Lower lobe of right lung (tissue), 2 donors: ENCODE measurements around the gene PNKD. TPM values are rescaled to one million over a fixed set of nuclear protein-coding genes. Genes with fewer than 3 reads are reported as not detected.

Source experiments
- ATAC-seq, 2 donors: fragments of 200-7000 bp; cut with Tn5 transposase; one replicate each; pipeline ENCODE4 v1.9.1; 2020 to 2022; ENCODE audit warnings: mild to moderate bottlenecking in 2 of 2, moderate library complexity in 2 of 2
- DNase-seq: peaks from one replicate; pipeline ENCODE4 v3.0.0-alpha.2; 2020
- H3K27ac ChIP-seq: fragments of 200-600 bp; one replicate; pipeline ENCODE4 v1.8.0; 2022
- H3K27me3 ChIP-seq: fragments of 200-600 bp; one replicate; pipeline ENCODE4 v1.8.0; 2022; ENCODE audit warnings: low read depth
- H3K36me3 ChIP-seq: fragments of 200-600 bp; one replicate; pipeline ENCODE4 v1.8.0; 2022; ENCODE audit warnings: mild to moderate bottlenecking
- H3K4me1 ChIP-seq: fragments of 200-600 bp; one replicate; pipeline ENCODE4 v1.8.0; 2022
- H3K4me3 ChIP-seq: fragments of 200-600 bp; one replicate; pipeline ENCODE4 v1.8.0; 2022; ENCODE audit warnings: mild to moderate bottlenecking
- H3K9me3 ChIP-seq: fragments of 200-600 bp; one replicate; pipeline ENCODE4 v1.8.0; 2022
- intact Hi-C: fragments of 100-400 bp; cut with DNase I; formaldehyde crosslinking; loops from one replicate; pipeline ENCODE4 v1.11.0; 2022
- total RNA-seq: library from RNA; stranded (reverse); fragmentation: NEBNext Ultra II Directional; extraction: Animal tissue kit (Norgen Biotek cat#: 25700); gene quantifications from one replicate; pipeline ENCODE4 v1.2.1, GENCODE V29; 2021
- TF ChIP-seq, protein P1 (sequence below): fragments of 200-600 bp; IDR thresholded peaks from one replicate; pipeline ENCODE4 v1.8.0; 2022; ENCODE audit warnings: antibody characterized with exemption, mild to moderate bottlenecking
- donor health status: DM: no; HTN: yes; CAD: no; lungs with severe emphysema.

Gene PNKD
- total RNA-seq, 1 donor from 2014 or later: 65.8 TPM

DNA sequence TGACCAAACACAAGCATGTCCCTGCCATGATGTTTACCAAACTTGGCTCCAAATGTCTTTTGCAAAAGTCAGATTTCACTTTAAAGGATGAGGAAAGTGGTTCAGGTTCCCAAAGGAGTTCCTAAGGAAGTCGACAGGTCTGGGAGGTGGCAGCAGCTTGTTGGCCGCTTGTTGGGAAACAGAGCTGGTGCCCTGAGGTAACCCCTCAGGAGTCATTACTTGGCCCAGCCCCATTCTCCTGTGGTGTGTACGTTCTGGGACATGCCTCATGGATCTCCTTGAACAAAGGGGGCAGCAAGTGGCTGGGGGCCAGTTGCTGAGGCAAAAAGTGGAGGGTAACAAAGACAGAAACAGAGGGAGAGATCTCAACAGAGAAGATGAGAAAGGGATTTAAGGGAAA lies 11.1 kb downstream of the PNKD start:
- Histone ChIP-seq H3K4me1 (peaks cover 49% of the 10 kb centered on the region), H3K36me3 (peaks cover 85% of the 10 kb centered on the region), H3K27ac (peak overlapping the region; percentile 97), H3K9me3 (no peaks in the 10 kb centered on the region), H3K27me3 (no peaks in the 10 kb centered on the region), H3K4me3 (no peak overlapping the region)
- intact Hi-C loops: no loop called here
- TF ChIP-seq, protein P1, sequence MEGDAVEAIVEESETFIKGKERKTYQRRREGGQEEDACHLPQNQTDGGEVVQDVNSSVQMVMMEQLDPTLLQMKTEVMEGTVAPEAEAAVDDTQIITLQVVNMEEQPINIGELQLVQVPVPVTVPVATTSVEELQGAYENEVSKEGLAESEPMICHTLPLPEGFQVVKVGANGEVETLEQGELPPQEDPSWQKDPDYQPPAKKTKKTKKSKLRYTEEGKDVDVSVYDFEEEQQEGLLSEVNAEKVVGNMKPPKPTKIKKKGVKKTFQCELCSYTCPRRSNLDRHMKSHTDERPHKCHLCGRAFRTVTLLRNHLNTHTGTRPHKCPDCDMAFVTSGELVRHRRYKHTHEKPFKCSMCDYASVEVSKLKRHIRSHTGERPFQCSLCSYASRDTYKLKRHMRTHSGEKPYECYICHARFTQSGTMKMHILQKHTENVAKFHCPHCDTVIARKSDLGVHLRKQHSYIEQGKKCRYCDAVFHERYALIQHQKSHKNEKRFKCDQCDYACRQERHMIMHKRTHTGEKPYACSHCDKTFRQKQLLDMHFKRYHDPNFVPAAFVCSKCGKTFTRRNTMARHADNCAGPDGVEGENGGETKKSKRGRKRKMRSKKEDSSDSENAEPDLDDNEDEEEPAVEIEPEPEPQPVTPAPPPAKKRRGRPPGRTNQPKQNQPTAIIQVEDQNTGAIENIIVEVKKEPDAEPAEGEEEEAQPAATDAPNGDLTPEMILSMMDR: no peak
- DNase-seq (no peak), ATAC-seq (peak in 1 of 2 donors; percentile 21)

DNA sequence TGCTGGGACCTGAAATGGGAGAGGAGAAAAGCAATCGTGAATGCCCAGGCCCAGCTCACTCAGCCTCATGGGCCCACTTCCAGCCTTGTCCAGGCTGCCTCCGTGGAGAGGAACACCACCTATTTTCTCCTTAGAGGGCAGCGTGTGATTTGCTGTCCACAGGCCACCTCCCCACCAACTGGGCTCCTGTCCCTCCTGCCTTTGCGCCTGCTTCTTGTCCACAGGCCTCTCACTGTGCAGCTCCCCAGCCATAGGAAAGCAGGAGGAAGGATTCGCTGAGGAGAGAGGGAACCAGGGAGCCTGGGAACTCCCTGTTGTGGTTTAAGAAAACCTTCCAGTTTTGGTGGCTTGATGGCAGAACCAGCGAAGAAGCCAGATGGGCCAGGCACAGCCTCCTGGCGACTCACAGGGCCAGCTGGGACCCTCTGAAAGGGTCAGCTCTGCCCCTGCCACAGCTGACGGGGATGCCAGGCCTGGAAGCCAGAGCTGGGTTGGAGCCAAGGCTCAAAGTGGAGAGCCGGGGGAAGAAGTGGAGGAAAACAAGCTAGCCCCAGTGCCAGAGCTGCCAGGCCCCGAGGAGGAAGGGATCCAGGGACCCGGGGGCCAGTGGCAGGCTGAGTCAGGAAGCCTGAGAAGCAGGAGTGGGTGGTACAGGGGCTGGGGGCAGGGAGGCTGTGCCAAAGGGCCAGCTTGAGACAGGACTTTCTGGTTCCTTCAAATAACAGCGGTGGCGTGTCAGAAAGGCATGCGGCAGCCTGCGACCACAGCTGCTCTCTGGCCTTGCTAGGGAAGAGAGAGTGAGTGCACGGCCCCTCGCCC lies 12.1 kb downstream of the PNKD start:
- Histone ChIP-seq H3K36me3 (peaks cover 76% of the 10 kb centered on the region), H3K27me3 (no peaks in the 10 kb centered on the region), H3K9me3 (no peaks in the 10 kb centered on the region), H3K4me1 (peaks cover 59% of the 10 kb centered on the region), H3K4me3 (no peak overlapping the region), H3K27ac (peak overlapping the region; percentile 97)
- intact Hi-C loops: no loop called here
- ATAC-seq (peak; percentile 34 to 52), DNase-seq (peak; percentile 77)
- TF ChIP-seq, protein P1: no peak

DNA sequence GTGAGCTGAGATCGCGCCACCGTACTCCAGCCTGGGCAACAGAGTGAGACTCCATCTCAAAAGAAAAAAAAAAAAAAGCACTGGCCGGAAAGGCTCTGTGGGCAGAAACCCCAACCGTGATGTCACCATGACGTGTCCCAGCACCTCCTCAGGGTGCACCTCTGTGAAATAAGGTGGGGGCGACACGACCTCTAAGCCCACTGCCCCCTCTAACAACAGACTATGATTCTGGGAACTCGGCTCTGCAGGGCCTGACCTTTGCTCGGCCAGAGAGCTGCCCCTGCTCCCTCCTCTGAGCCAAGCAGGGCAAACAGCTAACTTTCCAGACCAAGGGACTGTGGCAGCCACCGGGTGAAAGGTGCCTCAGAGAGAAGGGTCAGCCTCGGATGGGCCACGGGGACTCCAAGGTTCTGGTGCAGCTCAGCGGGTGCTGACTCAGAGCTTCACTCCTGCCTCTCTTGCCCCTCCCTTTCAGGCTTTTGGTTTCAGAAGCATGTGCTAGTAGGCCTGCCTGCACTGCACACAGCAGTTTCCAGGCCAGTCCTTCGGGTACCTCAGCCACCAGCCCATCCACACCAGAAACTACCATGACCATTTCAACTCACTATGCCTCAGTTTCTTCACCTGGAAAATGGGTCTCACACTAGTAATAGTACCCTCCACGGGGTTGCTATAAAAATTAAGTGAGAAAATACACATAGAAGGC lies 13.9 kb downstream of the PNKD start:
- peak overlapping the region; percentile 97 for H3K27ac ChIP-seq
- H3K4me3 ChIP-seq: peak overlapping the region; percentile 21
- ATAC-seq: no peak
- intact Hi-C loops: no loop called here
- H3K36me3 ChIP-seq: peaks cover 57% of the 10 kb centered on the region
- TF ChIP-seq, protein P1: no peak
- H3K9me3 ChIP-seq: no peaks in the 10 kb centered on the region
- DNase-seq: no peak
- H3K27me3 ChIP-seq: no peaks in the 10 kb centered on the region
- peaks cover 77% of the 10 kb centered on the region for H3K4me1 ChIP-seq

DNA sequence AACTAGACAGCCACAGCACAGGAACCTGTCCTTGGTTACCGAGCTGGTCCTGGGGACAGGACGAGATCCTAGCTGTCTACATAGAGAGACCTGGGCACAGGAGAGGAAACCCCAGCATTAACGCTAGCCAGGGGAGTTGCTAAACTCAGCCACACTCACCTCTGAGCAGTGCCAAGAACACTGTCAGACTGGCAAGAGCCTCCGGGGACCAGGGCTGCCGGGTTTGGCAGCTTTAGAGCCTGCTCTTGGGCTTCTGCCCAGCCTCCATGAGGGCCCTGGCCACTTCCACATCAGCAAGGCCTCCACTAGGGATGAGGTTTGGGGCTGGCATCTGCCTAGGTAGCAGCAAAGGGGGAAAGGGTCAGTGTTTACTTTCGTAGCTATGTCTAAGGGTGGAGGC lies 15.3 kb downstream of the PNKD start:
- intact Hi-C loops: no loop called here
- ATAC-seq: peak; percentile 27 to 41

More for the DNA sequence above, 15.3 kb downstream of the PNKD start:
- H3K27me3 ChIP-seq: no peaks in the 10 kb centered on the region
- no peaks in the 10 kb centered on the region for H3K9me3 ChIP-seq
- peaks cover 43% of the 10 kb centered on the region for H3K36me3 ChIP-seq
- DNase-seq: peak; percentile 77
- H3K4me3 ChIP-seq: peak overlapping the region; percentile 54
- peak overlapping the region; percentile 97 for H3K27ac ChIP-seq
- H3K4me1 ChIP-seq: peaks cover 91% of the 10 kb centered on the region
- TF ChIP-seq, protein P1: no peak
